ENCODE data around the gene HIBCH.

Gene HIBCH

DNA sequence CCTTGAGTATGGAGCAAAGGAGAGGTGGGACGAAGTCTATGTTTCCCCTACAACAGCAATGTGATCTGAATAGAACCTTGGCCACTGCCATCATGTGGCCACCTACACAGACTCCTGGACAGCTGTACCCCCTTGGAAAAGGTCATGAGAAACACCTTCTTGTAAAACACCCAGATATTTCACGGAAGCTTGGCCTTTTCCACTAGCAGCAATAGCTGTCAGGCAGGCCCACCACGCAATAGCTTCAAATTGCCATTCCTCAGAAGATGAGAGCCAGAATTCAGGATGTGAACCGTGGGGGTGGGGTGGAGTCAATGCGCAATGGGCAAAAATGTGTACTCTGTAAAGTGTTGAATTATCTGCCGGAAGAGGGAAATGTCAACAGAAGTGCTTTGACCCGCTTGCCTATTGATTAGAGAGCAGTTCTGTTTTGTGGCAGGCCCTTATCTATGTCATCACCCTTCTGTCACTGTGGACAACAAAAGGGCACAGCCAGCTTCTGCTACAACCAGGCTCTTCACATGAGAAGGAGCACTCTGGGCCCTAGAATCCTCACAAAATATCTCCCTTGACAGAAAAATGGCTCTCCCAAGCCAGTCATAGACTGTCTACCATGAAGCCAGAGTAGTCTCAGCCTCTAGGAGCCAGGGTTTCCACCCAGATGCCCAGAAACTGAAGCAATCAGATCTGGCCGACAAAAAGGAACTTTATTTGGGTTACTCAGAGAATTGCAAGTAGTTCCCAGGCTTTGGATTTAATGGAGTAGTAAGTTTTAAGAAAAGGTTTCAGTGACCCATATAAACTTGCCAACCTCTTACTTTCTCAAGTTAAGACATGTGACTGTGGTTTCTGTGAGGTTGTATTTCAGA, 33.3 kb upstream of the HIBCH start:
- no peak for TF ChIP-seq CTCF (IDR thresholded peaks at IDR 0.05; ENCODE audit: insufficient read depth, low read depth, low read length, missing control alignments)
- DNase-seq (ENCODE audit: low read depth) = peak; percentile 82
- no peak overlapping the region for H3K4me3 ChIP-seq (ENCODE audit: low read length)

GRCh38 chr2:190351955-190352354, 32.3 kb upstream of the HIBCH start:
- H3K4me3 ChIP-seq (ENCODE audit: low read length) = no peak overlapping the region
- TF ChIP-seq CTCF (IDR thresholded peaks at IDR 0.05; ENCODE audit: insufficient read depth, low read depth, low read length, missing control alignments) = no peak
- peak; percentile 12 for DNase-seq (ENCODE audit: low read depth)

GRCh38 chr2:190350371-190350770, 30.7 kb upstream of the HIBCH start:
- DNase-seq (ENCODE audit: low read depth) = no peak
- TF ChIP-seq CTCF (IDR thresholded peaks at IDR 0.05; ENCODE audit: insufficient read depth, low read depth, low read length, missing control alignments) = no peak
- no peak overlapping the region for H3K4me3 ChIP-seq (ENCODE audit: low read length)

GRCh38 chr2:190344276-190344827, 24.7 kb upstream of the HIBCH start:
- TF ChIP-seq CTCF (IDR thresholded peaks at IDR 0.05; ENCODE audit: insufficient read depth, low read depth, low read length, missing control alignments) = peak; percentile 15
- peak overlapping the region; percentile 57 for H3K4me3 ChIP-seq (ENCODE audit: low read length)
- DNase-seq (ENCODE audit: low read depth) = peak; percentile 34

DNA sequence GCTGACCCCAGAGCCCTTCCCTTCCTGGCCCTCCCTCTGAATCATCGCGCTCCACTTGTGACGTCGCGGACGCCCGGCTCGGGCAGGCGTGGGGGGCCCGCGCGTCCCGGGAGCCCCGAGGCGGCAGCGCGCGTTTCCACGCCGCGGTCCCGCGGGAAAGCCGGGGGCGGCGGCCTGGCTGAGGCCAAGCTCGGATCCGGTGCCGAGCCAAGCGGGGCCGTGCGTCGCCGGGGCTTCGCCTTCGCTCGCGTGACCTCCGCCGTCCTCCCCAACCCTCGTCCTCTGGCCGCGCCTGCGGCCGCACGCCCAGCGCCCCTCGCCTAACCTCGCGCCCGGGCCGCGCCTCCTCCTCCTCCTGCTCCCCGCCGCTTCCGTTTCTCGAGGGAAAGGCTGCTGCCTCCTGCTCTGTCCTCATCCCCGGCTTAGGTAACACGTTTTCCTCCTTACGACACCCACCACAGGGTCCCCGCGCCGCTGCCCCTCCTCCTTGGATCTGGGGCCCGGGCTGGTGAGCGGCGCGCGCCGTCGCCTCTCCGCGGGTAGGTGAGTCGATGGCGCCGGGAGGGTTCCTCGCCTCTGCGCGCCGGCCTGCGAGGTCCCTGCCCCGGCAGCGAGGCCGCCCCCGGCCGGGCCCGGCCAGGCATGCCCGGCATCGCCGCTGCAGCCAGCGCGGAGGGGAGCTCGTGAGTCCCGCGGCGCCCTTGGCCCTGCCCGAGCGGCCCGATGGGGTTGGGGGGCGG, 24.1 kb upstream of the HIBCH start, which contains the start of gene INPP1:
TSS of gene INPP1 (plus strand) at position 54 of the 740 bp plus-strand sequence. CDS start 16,514 bp downstream, outside the sequence.
- TF ChIP-seq CTCF (IDR thresholded peaks at IDR 0.05; ENCODE audit: insufficient read depth, low read depth, low read length, missing control alignments) = no peak
- H3K4me3 ChIP-seq (ENCODE audit: low read length) = peak within 1 kb of the TSS; percentile 57
- peak; percentile 52 for DNase-seq (ENCODE audit: low read depth)

- no peak for DNase-seq (ENCODE audit: low read depth)
- H3K4me3 ChIP-seq (ENCODE audit: low read length) = peak overlapping the region; percentile 57
- no peak for TF ChIP-seq CTCF (IDR thresholded peaks at IDR 0.05; ENCODE audit: insufficient read depth, low read depth, low read length, missing control alignments)
These were observed 23.5 kb upstream of the HIBCH start for GRCh38 chr2:190343089-190343535.

Measured in epithelial cell of esophagus (primary cell).